HEK293 (cell line): Measurements from ENCODE around the gene TMEM87B.
"Not testable (repeated sequence)": the region's sequence is repeated elsewhere in the genome, so short reads cannot be mapped to it uniquely, and the experiment has no call there.

Experiments
- CTCF ChIA-PET: fragments of 350-600 bp; formaldehyde crosslinking; extraction: SDS; loops from one replicate; lab custom pipeline; 2021; ENCODE audit warnings: antibody characterized with exemption; lab: Yijun Ruan, JAX
- POLR2A ChIA-PET: fragments of 300-600 bp; formaldehyde crosslinking; extraction: SDS; loops from one replicate; lab custom pipeline; 2020; ENCODE audit warnings: antibody characterized with exemption, inconsistent platforms; lab: Yijun Ruan, JAX
- H3K27ac ChIP-seq: fragments of 200-500 bp; sonication (Bioruptor generic); 2 replicates; pipeline ENCODE4 v1.5.1; 2014; ENCODE audit warnings: low read depth, low read length, control low read depth, inconsistent platforms; ENCODE audit errors: extremely low read depth
- H3K36me3 ChIP-seq, 2 experiments: fragments of 200-500 bp in 1 of 2; sonication (Bioruptor generic) in 1 of 2; 1 replicate in 1 of 2; 2 replicates in 1 of 2; pipeline ENCODE4 v1.5.1; 2014 to 2017; ENCODE audit warnings: inconsistent platforms in 2 of 2, low read length in 2 of 2; ENCODE audit not compliant: control insufficient read depth in 2 of 2, insufficient read depth in 1 of 2
- H3K4me1 ChIP-seq: fragments of 200-500 bp; sonication (Bioruptor generic); 2 replicates; pipeline ENCODE4 v1.5.1; 2014; ENCODE audit warnings: mild to moderate bottlenecking, low read length, inconsistent platforms; ENCODE audit not compliant: control insufficient read depth, insufficient read depth
- H3K4me3 ChIP-seq: 2 replicates; pipeline ENCODE4 v1.5.1; 2011; ENCODE audit warnings: low read depth, mild to moderate bottlenecking, control low read depth, low read length, moderate library complexity
- H3K9me3 ChIP-seq: fragments of 200-500 bp; sonication (Bioruptor generic); 2 replicates; pipeline ENCODE4 v1.5.1; 2014; ENCODE audit warnings: low read depth, low read length, inconsistent platforms; ENCODE audit not compliant: control insufficient read depth, insufficient read depth
- BCL11B ChIP-seq: fragments of 450-650 bp; formaldehyde crosslinking; IDR thresholded peaks from 2 replicates; pipeline ENCODE4 v1.5.1; 2016; ENCODE audit warnings: low read depth, missing biosample characterization, missing genetic modification characterization
- EGR2 ChIP-seq: fragments of 450-650 bp; formaldehyde crosslinking; IDR thresholded peaks from 2 replicates; pipeline ENCODE4 v1.5.1; 2016; ENCODE audit warnings: low read depth, missing biosample characterization, missing genetic modification characterization
- KLF17 ChIP-seq: fragments of 450-650 bp; formaldehyde crosslinking; IDR thresholded peaks from 2 replicates; pipeline ENCODE4 v1.5.1; 2016; ENCODE audit warnings: missing biosample characterization, missing genetic modification characterization
- SETDB1 ChIP-seq: IDR thresholded peaks from one replicate; pipeline ENCODE4 v1.6.1; 2017; ENCODE audit warnings: mild to moderate bottlenecking, low read length, moderate library complexity, mixed read lengths; ENCODE audit not compliant: insufficient read length
- SP3 ChIP-seq: fragments of 450-650 bp; formaldehyde crosslinking; IDR thresholded peaks from 2 replicates; pipeline ENCODE4 v1.5.1; 2016; ENCODE audit warnings: missing biosample characterization, missing genetic modification characterization
- ZBTB21 ChIP-seq: fragments of 450-650 bp; formaldehyde crosslinking; IDR thresholded peaks from 2 replicates; pipeline ENCODE4 v1.5.1; 2017; ENCODE audit warnings: missing biosample characterization, missing genetic modification characterization
- ZFP41 ChIP-seq: fragments of 450-650 bp; formaldehyde crosslinking; IDR thresholded peaks from 2 replicates; pipeline ENCODE4 v1.5.1; 2016; ENCODE audit warnings: missing biosample characterization, missing genetic modification characterization, borderline replicate concordance
- ZFP69B ChIP-seq: fragments of 450-650 bp; formaldehyde crosslinking; IDR thresholded peaks from 2 replicates; pipeline ENCODE4 v1.5.1; 2016; ENCODE audit warnings: missing biosample characterization, missing genetic modification characterization
- ZNF132 ChIP-seq: fragments of 450-650 bp; formaldehyde crosslinking; IDR thresholded peaks from 2 replicates; pipeline ENCODE4 v1.5.1; 2017; ENCODE audit warnings: missing biosample characterization, missing genetic modification characterization, borderline replicate concordance
- ZNF133 ChIP-seq: fragments of 450-650 bp; formaldehyde crosslinking; IDR thresholded peaks from 2 replicates; pipeline ENCODE4 v1.5.1; 2016; ENCODE audit warnings: missing biosample characterization, missing genetic modification characterization
- ZNF140 ChIP-seq: fragments of 450-650 bp; formaldehyde crosslinking; IDR thresholded peaks from 2 replicates; pipeline ENCODE4 v1.5.1; 2016; ENCODE audit warnings: missing biosample characterization, missing genetic modification characterization
- ZNF214 ChIP-seq: fragments of 450-650 bp; formaldehyde crosslinking; IDR thresholded peaks from 2 replicates; pipeline ENCODE4 v1.5.1; 2017; ENCODE audit warnings: missing biosample characterization, mild to moderate bottlenecking, missing genetic modification characterization, borderline replicate concordance
- ZNF266 ChIP-seq: fragments of 450-650 bp; formaldehyde crosslinking; IDR thresholded peaks from 2 replicates; pipeline ENCODE4 v1.5.1; 2016; ENCODE audit warnings: missing biosample characterization, missing genetic modification characterization, low read depth
- ZNF302 ChIP-seq: fragments of 450-650 bp; formaldehyde crosslinking; IDR thresholded peaks from 2 replicates; pipeline ENCODE4 v1.5.1; 2016; ENCODE audit warnings: missing biosample characterization, missing genetic modification characterization, low read depth
- ZNF350 ChIP-seq: fragments of 450-650 bp; formaldehyde crosslinking; IDR thresholded peaks from 2 replicates; pipeline ENCODE4 v1.5.0; 2017; ENCODE audit warnings: missing biosample characterization, mild to moderate bottlenecking, missing genetic modification characterization
- ZNF514 ChIP-seq: fragments of 450-650 bp; formaldehyde crosslinking; IDR thresholded peaks from 2 replicates; pipeline ENCODE4 v1.5.1; 2016; ENCODE audit warnings: missing biosample characterization, missing genetic modification characterization
- ZNF548 ChIP-seq: fragments of 450-650 bp; formaldehyde crosslinking; IDR thresholded peaks from 2 replicates; pipeline ENCODE4 v1.5.1; 2016; ENCODE audit warnings: missing biosample characterization, missing genetic modification characterization
- ZNF701 ChIP-seq: fragments of 450-650 bp; formaldehyde crosslinking; IDR thresholded peaks from 2 replicates; pipeline ENCODE4 v1.5.1; 2016; ENCODE audit warnings: missing biosample characterization, missing genetic modification characterization
- ZNF777 ChIP-seq: fragments of 450-650 bp; formaldehyde crosslinking; IDR thresholded peaks from 2 replicates; pipeline ENCODE4 v1.5.1; 2017; ENCODE audit warnings: missing biosample characterization, missing genetic modification characterization, borderline replicate concordance
- ZNF792 ChIP-seq: fragments of 450-650 bp; formaldehyde crosslinking; IDR thresholded peaks from 2 replicates; pipeline ENCODE4 v1.5.1; 2016; ENCODE audit warnings: missing biosample characterization, missing genetic modification characterization
- TF ChIP-seq, protein P1 (sequence below): fragments of 450-650 bp; formaldehyde crosslinking; IDR thresholded peaks from 2 replicates; pipeline ENCODE4 v1.5.1; 2016; ENCODE audit warnings: missing biosample characterization, missing genetic modification characterization
- TF ChIP-seq, protein P2 (sequence below): fragments of 450-650 bp; formaldehyde crosslinking; IDR thresholded peaks from 2 replicates; pipeline ENCODE4 v1.5.1; 2016; ENCODE audit warnings: missing biosample characterization, missing genetic modification characterization, low read depth

Gene TMEM87B

DNA sequence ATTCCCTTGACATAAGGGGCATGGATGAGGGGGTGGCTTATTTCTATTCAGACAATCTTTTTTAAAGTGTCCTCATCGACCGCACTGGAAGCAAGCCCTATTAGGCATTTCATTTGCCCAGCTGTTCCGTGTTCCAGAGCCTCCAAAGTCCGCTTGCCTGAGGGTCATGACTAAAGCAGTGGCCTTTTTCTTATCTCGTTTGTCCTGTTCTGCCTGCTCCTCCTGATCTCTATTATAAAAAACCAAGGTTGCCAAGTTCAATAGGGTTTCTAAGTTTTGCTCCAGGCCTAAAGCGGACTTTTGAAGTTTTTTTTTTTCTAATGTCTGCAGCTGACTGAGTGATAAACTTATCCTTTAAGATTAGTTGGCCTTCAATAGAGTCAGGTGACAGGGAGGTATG, 13.6 kb upstream of the TMEM87B start:
- CTCF ChIA-PET, result interaction anchor here (0.6 kb wide), 1 partner anchor 20 kb away, joined by 4 read pairs; no protein-coding TSS in a partner anchor
- H3K36me3 ChIP-seq, H3K9me3 ChIP-seq, H3K4me1 ChIP-seq, H3K27ac ChIP-seq, H3K4me3 ChIP-seq, POLR2A ChIA-PET: not testable (repeated sequence)

DNA sequence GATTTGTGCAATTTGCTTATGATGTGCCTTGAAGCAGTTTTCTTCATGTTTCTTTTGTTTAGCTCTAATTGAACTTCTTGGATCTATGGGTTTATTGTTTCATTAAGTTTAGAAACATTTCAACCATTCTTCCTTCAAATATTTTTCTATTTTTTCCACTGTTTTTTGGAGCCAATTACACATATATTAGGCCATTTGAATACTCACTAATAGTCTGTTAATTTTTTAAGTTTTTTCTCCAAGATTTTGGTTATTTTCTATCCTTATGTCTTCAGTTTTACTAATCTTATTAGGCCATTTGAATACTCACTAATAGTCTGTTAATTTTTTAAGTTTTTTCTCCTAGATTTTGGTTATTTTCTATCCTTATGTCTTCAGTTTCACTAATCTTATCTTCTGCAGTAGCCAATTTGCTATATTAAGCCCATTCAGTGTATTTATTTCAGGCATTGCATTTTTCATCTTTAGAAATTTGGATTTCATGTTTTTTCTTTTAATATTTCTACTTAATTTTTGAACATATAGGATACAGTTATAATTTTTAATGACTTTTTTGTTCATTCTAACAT, 9.5 kb upstream of the TMEM87B start:
- CTCF ChIA-PET, result interaction anchor here (0.7 kb wide), 1 partner anchor 199 kb away, joined by 3 read pairs; no protein-coding TSS in a partner anchor

DNA sequence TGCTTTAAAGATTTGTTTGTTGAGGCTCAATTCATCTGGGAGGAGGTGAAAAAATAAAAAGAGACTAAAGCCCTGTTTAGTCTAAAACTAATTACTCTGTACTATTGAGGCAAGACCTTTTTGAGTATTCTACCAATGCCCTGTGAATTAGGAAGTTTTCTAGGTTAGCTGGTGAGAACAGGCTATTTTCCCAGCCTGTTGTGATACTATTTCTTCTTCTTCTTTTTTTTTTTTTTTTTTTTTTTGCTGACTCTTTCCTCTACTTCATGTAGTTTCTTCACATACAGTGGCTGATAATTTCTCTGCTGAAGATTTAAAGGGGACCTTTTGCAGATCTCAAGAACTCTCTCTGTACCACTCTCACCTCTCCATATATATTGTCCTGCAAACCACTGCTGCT, 8.8 kb upstream of the TMEM87B start:
- Histone ChIP-seq H3K4me1 (no peaks in the 10 kb centered on the region), H3K9me3 (no peaks in the 10 kb centered on the region), H3K36me3 (no peaks in the 10 kb centered on the region), H3K4me3 (no peak overlapping the region), H3K27ac (no peak overlapping the region)
- ChIA-PET POLR2A (no interaction called here), CTCF (interaction anchor here (2.2 to 7.8 kb wide), 2 partner anchors 13 to 159 kb away, joined by 7 to 87 read pairs; no protein-coding TSS in a partner anchor)
- TF ChIP-seq ZNF266 (tag by site-specific recombination) (no peak), EGR2 (no peak), ZBTB21 (tag by site-specific recombination) (no peak), ZNF701 (no peak), ZNF514 (tag by site-specific recombination) (no peak), ZNF792 (tag by site-specific recombination) (no peak)

More for the DNA sequence above, 9.5 kb upstream of the TMEM87B start:
- Histone ChIP-seq H3K27ac (no peak overlapping the region), H3K36me3 (no peaks in the 10 kb centered on the region), H3K9me3 (no peaks in the 10 kb centered on the region), H3K4me1 (no peaks in the 10 kb centered on the region), H3K4me3 (no peak overlapping the region)
- no peak for TF ChIP-seq ZNF132
- no peak for TF ChIP-seq ZNF140 (tag by site-specific recombination)
- TF ChIP-seq ZFP69B (tag by site-specific recombination), result no peak
- peak; percentile 77 for TF ChIP-seq SETDB1
- no peak for TF ChIP-seq KLF17 (tag by site-specific recombination)
- peak; percentile 97 for TF ChIP-seq ZNF133 (tag by site-specific recombination)
- TF ChIP-seq ZNF214 (tag by site-specific recombination), result no peak
- POLR2A ChIA-PET, result no interaction called here

DNA sequence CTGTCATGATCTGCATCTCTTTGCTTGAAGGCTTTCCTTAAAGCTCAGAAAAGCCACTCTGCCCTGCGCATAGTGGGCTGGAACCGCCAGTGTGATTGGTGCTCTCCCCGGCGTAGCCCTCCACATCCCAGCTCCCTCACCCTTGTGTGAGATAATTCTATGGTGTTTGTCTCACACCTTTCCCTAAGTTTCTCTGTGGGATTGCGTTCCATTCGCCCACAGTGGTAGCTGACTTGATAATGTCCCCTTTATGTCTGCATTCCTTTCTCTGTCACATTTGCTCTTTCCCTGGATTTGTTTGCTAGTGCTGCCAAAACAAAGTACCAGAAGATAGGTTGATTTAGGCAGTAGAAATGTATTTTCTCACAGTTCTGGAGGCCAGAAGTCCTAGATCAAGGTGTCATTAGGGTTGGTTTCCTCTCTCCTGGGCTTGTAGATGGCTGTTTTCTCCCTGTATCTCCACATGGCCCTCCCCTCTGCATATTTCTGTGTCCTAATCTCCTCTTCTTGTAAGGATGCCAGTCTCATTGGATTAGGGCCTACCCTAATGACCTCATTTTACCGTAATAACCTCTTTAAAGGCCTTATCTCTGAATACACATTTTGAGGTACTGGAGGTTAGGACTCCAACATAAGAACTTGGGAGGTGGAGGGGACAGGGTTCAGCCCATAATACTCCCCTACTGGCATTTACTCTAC, 7.4 kb upstream of the TMEM87B start:
- POLR2A ChIA-PET, result no interaction called here
- no peak overlapping the region for H3K27ac ChIP-seq
- H3K4me3 ChIP-seq, result no peak overlapping the region
- no peaks in the 10 kb centered on the region for H3K9me3 ChIP-seq
- no peaks in the 10 kb centered on the region for H3K36me3 ChIP-seq
- H3K4me1 ChIP-seq, result no peaks in the 10 kb centered on the region
- CTCF ChIA-PET, result interaction anchor here (0.5 to 7.8 kb wide), 15 partner anchors 11 to 343 kb away, joined by 3 to 87 read pairs (median 4); no protein-coding TSS in a partner anchor
- TF ChIP-seq ZFP41 (tag by site-specific recombination) (no peak), ZFP69B (tag by site-specific recombination) (no peak), ZNF548 (no peak), ZNF777 (tag by site-specific recombination) (no peak), BCL11B (tag by site-specific recombination) (no peak), ZNF302 (tag by site-specific recombination) (no peak), SETDB1 (no peak), SP3 (no peak), ZNF350 (tag by site-specific recombination) (no peak)
- TF ChIP-seq, protein P1, sequence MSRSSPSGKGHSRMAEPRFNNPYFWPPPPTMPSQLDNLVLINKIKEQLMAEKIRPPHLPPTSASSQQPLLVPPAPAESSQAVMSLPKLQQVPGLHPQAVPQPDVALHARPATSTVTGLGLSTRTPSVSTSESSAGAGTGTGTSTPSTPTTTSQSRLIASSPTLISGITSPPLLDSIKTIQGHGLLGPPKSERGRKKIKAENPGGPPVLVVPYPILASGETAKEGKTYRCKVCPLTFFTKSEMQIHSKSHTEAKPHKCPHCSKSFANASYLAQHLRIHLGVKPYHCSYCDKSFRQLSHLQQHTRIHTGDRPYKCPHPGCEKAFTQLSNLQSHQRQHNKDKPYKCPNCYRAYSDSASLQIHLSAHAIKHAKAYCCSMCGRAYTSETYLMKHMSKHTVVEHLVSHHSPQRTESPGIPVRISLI (tag by site-specific recombination), result no peak
- TF ChIP-seq, protein P2, sequence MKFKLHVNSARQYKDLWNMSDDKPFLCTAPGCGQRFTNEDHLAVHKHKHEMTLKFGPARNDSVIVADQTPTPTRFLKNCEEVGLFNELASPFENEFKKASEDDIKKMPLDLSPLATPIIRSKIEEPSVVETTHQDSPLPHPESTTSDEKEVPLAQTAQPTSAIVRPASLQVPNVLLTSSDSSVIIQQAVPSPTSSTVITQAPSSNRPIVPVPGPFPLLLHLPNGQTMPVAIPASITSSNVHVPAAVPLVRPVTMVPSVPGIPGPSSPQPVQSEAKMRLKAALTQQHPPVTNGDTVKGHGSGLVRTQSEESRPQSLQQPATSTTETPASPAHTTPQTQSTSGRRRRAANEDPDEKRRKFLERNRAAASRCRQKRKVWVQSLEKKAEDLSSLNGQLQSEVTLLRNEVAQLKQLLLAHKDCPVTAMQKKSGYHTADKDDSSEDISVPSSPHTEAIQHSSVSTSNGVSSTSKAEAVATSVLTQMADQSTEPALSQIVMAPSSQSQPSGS (tag by site-specific recombination), result no peak
